ENCODE data around the gene TEX2. TPM values are rescaled to one million over a fixed set of nuclear protein-coding genes. Genes with fewer than 3 reads are reported as not detected.

Gene TEX2
- total and polyA plus RNA-seq, 2 of the 13 experiments (the other 11 are each of a cell fraction or from before 2014, with no cell fraction given) = 21.4 to 37.7 TPM

DNA sequence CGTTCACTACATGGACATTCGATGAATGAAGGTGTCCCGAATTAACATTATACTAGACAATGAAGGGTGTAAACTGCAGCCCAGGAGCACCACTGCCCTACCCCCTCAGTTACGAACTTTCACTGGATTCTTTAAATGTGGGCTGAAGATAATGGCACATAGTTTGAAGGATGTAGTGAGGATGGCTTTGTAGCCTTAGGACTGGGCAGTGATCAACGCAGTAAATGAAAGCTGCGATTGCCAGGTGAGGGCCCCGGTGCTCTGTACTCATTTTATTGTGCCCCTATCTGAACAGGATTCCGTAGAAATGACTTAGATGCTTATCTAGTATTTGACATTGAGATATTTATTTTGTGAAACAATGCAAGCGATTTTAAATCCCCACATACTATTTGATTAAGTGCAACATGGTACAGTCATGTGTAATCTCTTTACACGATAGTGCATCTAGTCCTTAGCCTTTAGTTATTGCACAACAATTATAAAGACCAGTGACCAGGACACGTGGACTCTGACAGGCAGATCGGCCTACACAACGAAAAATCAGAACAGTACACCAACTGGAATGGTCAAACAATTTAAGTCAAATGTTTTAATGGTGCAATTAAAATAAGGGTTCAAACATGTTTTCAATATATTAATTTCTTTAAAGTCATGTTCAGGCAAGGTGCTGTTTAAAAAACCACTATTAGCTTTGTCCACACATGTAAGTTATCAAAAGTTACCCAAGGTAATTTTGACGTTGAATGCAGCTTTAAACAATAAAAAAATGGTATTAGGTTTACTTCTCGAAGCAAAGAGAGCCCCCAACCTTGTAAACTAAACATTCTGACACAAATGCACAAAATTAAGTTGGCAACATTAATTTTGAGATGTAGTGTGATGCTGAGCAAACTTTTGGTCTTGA lies 115.7 kb downstream of the TEX2 start (continued):
- TF ChIP-seq, protein P1, sequence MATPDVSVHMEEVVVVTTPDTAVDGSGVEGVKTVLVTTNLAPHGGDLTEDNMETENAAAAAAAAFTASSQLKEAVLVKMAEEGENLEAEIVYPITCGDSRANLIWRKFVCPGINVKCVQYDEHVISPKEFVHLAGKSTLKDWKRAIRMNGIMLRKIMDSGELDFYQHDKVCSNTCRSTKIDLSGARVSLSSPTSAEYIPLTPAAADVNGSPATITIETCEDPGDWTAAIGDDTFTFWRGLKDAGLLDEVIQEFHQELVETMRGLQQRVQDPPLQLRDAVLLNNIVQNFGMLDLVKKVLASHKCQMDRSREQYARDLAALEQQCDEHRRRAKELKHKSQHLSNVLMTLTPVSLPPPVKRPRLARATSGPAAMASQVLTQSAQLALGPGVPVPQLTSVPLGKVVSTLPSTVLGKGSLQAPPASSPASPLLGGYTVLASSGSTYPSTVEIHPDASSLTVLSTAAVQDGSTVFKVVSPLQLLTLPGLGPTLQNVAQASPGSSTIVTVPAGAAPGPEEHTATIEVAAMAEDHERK (CRISPR knock-in tag; IDR thresholded peaks at IDR 0.05; ENCODE audit: low read depth) = no peak; the same call in 1 of the 2 replicates
- TF ChIP-seq JUND (CRISPR knock-in tag; IDR thresholded peaks at IDR 0.05) (0 out of 2 replicates have a peak, but pooled peaks have one; percentile 59), FOXC1 (CRISPR knock-in tag; IDR thresholded peaks at IDR 0.05; ENCODE audit: borderline replicate concordance) (no peak), KLF12 (CRISPR knock-in tag; IDR thresholded peaks at IDR 0.05; ENCODE audit: borderline replicate concordance) (peak; percentile 81; the same call in 1 of the 2 replicates), ZNF768 (CRISPR knock-in tag; IDR thresholded peaks at IDR 0.05) (no peak; the same call in 1 of the 2 replicates), PHF21A (CRISPR knock-in tag; IDR thresholded peaks at IDR 0.05) (no peak), YEATS2 (CRISPR knock-in tag; IDR thresholded peaks at IDR 0.05; ENCODE audit: borderline replicate concordance) (peak; percentile 61), ZNF205 (CRISPR knock-in tag; IDR thresholded peaks at IDR 0.05) (no peak), ZSCAN31 (CRISPR knock-in tag; IDR thresholded peaks at IDR 0.05; ENCODE audit: low read depth) (0 out of 2 replicates have a peak, but pooled peaks have one; percentile 0), DMAP1 (CRISPR knock-in tag; IDR thresholded peaks at IDR 0.05) (0 out of 2 replicates have a peak, but pooled peaks have one; percentile 37), KDM5B (CRISPR knock-in tag; IDR thresholded peaks at IDR 0.05; ENCODE audit: borderline replicate concordance) (no peak)
- TF ChIP-seq, protein P2, sequence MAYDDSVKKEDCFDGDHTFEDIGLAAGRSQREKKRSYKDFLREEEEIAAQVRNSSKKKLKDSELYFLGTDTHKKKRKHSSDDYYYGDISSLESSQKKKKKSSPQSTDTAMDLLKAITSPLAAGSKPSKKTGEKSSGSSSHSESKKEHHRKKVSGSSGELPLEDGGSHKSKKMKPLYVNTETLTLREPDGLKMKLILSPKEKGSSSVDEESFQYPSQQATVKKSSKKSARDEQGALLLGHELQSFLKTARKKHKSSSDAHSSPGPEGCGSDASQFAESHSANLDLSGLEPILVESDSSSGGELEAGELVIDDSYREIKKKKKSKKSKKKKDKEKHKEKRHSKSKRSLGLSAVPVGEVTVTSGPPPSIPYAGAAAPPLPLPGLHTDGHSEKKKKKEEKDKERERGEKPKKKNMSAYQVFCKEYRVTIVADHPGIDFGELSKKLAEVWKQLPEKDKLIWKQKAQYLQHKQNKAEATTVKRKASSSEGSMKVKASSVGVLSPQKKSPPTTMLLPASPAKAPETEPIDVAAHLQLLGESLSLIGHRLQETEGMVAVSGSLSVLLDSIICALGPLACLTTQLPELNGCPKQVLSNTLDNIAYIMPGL (CRISPR knock-in tag; IDR thresholded peaks at IDR 0.05; ENCODE audit: borderline replicate concordance in 1 of 2, low read depth in 1 of 2) = no peak
- TF ChIP-seq, protein P3, sequence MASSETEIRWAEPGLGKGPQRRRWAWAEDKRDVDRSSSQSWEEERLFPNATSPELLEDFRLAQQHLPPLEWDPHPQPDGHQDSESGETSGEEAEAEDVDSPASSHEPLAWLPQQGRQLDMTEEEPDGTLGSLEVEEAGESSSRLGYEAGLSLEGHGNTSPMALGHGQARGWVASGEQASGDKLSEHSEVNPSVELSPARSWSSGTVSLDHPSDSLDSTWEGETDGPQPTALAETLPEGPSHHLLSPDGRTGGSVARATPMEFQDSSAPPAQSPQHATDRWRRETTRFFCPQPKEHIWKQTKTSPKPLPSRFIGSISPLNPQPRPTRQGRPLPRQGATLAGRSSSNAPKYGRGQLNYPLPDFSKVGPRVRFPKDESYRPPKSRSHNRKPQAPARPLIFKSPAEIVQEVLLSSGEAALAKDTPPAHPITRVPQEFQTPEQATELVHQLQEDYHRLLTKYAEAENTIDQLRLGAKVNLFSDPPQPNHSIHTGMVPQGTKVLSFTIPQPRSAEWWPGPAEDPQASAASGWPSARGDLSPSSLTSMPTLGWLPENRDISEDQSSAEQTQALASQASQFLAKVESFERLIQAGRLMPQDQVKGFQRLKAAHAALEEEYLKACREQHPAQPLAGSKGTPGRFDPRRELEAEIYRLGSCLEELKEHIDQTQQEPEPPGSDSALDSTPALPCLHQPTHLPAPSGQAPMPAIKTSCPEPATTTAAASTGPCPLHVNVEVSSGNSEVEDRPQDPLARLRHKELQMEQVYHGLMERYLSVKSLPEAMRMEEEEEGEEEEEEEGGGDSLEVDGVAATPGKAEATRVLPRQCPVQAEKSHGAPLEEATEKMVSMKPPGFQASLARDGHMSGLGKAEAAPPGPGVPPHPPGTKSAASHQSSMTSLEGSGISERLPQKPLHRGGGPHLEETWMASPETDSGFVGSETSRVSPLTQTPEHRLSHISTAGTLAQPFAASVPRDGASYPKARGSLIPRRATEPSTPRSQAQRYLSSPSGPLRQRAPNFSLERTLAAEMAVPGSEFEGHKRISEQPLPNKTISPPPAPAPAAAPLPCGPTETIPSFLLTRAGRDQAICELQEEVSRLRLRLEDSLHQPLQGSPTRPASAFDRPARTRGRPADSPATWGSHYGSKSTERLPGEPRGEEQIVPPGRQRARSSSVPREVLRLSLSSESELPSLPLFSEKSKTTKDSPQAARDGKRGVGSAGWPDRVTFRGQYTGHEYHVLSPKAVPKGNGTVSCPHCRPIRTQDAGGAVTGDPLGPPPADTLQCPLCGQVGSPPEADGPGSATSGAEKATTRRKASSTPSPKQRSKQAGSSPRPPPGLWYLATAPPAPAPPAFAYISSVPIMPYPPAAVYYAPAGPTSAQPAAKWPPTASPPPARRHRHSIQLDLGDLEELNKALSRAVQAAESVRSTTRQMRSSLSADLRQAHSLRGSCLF (CRISPR knock-in tag; IDR thresholded peaks at IDR 0.05; ENCODE audit: borderline replicate concordance) = no peak
- TF ChIP-seq, protein P4, sequence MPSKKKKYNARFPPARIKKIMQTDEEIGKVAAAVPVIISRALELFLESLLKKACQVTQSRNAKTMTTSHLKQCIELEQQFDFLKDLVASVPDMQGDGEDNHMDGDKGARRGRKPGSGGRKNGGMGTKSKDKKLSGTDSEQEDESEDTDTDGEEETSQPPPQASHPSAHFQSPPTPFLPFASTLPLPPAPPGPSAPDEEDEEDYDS (CRISPR knock-in tag; IDR thresholded peaks at IDR 0.05) = peak; percentile 37
- TF ChIP-seq, protein P5, sequence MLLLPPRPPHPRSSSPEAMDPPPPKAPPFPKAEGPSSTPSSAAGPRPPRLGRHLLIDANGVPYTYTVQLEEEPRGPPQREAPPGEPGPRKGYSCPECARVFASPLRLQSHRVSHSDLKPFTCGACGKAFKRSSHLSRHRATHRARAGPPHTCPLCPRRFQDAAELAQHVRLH (CRISPR knock-in tag; IDR thresholded peaks at IDR 0.05; ENCODE audit: borderline replicate concordance, low read depth) = no peak
- TF ChIP-seq, protein P6, sequence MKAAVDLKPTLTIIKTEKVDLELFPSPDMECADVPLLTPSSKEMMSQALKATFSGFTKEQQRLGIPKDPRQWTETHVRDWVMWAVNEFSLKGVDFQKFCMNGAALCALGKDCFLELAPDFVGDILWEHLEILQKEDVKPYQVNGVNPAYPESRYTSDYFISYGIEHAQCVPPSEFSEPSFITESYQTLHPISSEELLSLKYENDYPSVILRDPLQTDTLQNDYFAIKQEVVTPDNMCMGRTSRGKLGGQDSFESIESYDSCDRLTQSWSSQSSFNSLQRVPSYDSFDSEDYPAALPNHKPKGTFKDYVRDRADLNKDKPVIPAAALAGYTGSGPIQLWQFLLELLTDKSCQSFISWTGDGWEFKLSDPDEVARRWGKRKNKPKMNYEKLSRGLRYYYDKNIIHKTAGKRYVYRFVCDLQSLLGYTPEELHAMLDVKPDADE (CRISPR knock-in tag; IDR thresholded peaks at IDR 0.05) = 0 out of 2 replicates have a peak, but pooled peaks have one; percentile 23

Data from HepG2 (cell line).